Choroid plexus epithelial cell (primary cell): ENCODE data around the gene DIAPH2.
A peak's percentile ranks its signal among the peaks of the same experiment; 100 is the strongest.

Experiments used
- DNase-seq: peaks from one replicate; pipeline ENCODE4 v3.0.0-alpha.2; 2010; ENCODE audit warnings: low read depth
- H3K4me3 ChIP-seq: 2 replicates; pipeline ENCODE4 v1.5.1; 2011; ENCODE audit warnings: low read depth, mild to moderate bottlenecking, control low read depth, low read length, moderate library complexity
- CTCF ChIP-seq: conservative IDR thresholded peaks from 2 replicates; pipeline ENCODE4 v1.5.1; 2011; ENCODE audit warnings: low read depth, mild to moderate bottlenecking, control low read depth, inconsistent platforms, low read length, moderate library complexity

Gene DIAPH2

DNA sequence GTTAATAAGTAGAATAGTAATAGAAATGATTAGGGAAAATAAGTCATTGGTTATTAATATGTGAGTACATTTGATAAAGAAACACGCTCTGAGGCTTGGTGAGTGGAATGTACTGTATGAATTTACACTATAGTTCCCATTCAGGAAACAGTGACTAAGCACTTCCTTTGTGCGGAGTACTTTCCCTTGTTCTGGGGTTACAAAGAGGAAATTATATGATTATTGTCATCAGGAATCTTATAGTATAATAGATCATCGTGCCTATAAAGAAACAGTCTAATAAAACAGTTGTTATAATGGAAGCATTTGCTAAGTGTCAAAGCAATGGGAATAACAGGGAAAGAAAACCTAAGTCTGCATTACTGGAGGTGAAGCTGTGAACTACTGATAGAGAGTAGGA, 337.0 kb downstream of the DIAPH2 start:
- no peak for TF ChIP-seq CTCF
- peak; percentile 54 for DNase-seq
- no peak overlapping the region for H3K4me3 ChIP-seq

DNA sequence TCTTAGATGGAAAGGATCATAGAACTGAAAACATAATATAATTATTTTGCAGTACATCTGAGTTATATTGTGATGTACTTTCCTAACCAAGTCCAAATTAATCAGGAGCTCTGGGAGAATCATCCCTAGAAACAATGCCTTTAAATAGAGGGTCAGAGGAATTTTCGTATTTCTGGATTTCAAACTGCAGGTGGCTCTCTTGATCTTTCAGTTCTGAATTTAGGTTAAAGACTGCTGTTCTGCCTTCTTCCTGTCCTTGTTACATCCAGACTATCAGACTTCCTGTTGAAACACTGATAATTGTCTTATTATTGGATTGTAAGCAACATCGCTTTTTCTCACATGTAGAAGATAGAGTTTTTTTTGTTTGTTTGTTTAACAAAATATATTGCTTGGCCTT, 341.8 kb downstream of the DIAPH2 start:
- no peak overlapping the region for H3K4me3 ChIP-seq
- peak; percentile 27 for TF ChIP-seq CTCF
- peak; percentile 48 for DNase-seq

DNA sequence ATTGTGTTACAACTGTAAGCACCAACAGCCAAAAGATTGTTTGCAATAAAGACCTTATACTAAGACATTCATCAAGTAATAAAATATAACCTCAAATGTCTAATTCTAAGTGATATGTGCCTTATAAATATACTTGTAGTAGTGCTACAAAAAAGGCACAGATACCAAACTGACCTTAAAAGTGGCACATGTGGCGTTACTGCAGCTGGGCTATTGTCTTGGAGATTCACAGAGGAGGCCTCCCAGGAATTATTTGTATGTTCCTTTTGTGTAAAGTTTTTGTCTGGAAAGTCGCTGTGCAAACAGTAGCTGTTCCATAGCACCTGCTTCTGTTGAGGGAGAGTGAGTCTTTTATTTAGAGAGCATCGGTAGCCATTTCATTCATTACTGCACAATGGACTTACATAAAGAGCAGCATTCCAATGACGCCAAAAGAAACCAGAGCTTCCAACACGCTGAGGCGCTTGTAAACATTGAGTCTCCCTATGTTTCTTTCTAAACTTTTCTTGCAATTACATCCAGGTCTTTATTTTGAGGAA, 342.8 kb downstream of the DIAPH2 start:
- peak; percentile 2 for DNase-seq
- no peak for TF ChIP-seq CTCF
- H3K4me3 ChIP-seq, result no peak overlapping the region

GRCh38 chrX:97030463-97030862, 345.8 kb downstream of the DIAPH2 start:
- TF ChIP-seq CTCF, result no peak
- no peak overlapping the region for H3K4me3 ChIP-seq
- no peak for DNase-seq

DNA sequence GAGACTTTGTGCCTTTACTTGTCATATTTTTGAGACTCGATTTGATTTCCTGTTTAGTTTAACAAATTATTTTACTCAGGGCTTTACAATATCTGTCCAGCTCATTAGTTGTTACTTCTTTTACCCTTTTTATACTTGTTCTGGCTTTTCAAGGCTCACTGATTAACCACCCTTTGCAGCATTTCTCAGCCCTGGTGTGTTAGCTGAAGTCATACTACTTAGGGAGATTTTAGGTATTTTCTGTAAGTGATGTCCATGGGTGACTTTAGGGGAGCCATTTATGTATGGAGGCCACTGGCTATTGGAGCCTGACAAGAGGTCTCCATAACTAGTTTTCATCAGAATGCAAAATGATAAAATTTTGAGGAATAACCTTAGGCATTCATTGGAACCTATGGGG, 346.3 kb downstream of the DIAPH2 start:
- no peak overlapping the region for H3K4me3 ChIP-seq
- TF ChIP-seq CTCF, result no peak
- DNase-seq, result no peak

GRCh38 chrX:97039363-97040029, 354.9 kb downstream of the DIAPH2 start:
- TF ChIP-seq CTCF, result no peak
- peak; percentile 66 for DNase-seq
- H3K4me3 ChIP-seq, result no peak overlapping the region

DNA sequence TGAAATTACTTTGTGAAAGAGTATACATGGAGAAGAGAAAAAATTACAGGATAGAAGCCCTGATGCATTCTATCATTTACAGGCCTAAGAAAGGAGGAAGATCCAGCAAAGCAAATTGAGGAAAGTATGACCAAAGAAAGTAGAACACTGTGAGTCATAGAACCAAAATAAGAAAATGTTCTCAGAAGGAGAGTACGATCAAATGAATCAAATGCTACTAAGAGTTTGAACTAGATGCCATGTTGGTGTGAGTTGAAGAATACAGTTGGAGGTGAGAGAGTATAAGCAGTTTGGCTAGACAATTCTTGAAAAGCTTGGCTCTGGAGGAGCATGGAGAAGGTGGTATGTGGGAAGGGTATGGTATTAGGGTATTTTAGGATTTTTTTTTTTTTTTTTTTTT, 360.8 kb downstream of the DIAPH2 start:
- DNase-seq, result no peak
- no peak overlapping the region for H3K4me3 ChIP-seq
- no peak for TF ChIP-seq CTCF
